SK-N-SH (cell line): Measurements from ENCODE around the gene HNRNPUL1. TPM values are rescaled to one million over a fixed set of nuclear protein-coding genes. Genes with fewer than 3 reads are reported as not detected.
A peak's percentile ranks its signal among the peaks of the same experiment; 100 is the strongest.

ENCODE experiments used
- CTCF ChIA-PET: fragments of 300-600, 350-600 bp; formaldehyde crosslinking; extraction: SDS; loops from one replicate; lab custom pipeline; 2021; lab: Yijun Ruan, JAX
- POLR2A ChIA-PET: fragments of 350-600 bp; sonication (Branson Sonifier 250); formaldehyde crosslinking; extraction: SDS; loops from one replicate; lab custom pipeline; 2020; ENCODE audit warnings: antibody characterized with exemption, inconsistent platforms; lab: Yijun Ruan, JAX
- DNase-seq: peaks from one replicate; pipeline ENCODE4 v3.0.0; 2012
- H2AFZ ChIP-seq: fragments of 200-600 bp; sonication (generic); 2 replicates; pipeline ENCODE4 v1.8.1; 2016; ENCODE audit warnings: antibody characterized with exemption, mild to moderate bottlenecking, low read depth
- H3F3A ChIP-seq: fragments of 200-600 bp; sonication (generic); replicated peaks from 2 replicates; pipeline ENCODE3; 2016; ENCODE audit warnings: antibody characterized with exemption, mild to moderate bottlenecking; ENCODE audit not compliant: insufficient read depth
- H3K27ac ChIP-seq, 2 experiments: fragments of 200-500 bp in 1 of 2; fragments of 200-600 bp in 1 of 2; sonication (Bioruptor generic) in 1 of 2; sonication (generic), shearing (Covaris generic) in 1 of 2; 2 replicates each; pipeline versions ENCODE4 v1.5.1 to v1.6.1; 2014 to 2016; ENCODE audit warnings: low read depth in 2 of 2, inconsistent platforms in 1 of 2, low read length in 1 of 2, mild to moderate bottlenecking in 1 of 2, mixed read lengths in 1 of 2
- H3K27me3 ChIP-seq: fragments of 200-600 bp; sonication (generic), shearing (Covaris generic); 2 replicates; pipeline ENCODE4 v1.6.1; 2016; ENCODE audit warnings: mixed run types; ENCODE audit not compliant: insufficient read depth
- H3K36me3 ChIP-seq, 2 experiments: fragments of 200-500 bp in 1 of 2; fragments of 200-600 bp in 1 of 2; sonication (Bioruptor generic) in 1 of 2; sonication (generic) in 1 of 2; replicated peaks in 1 of 2; 2 replicates each; pipeline versions ENCODE3 to v1.5.1; 2014 to 2016; ENCODE audit warnings: low read length in 1 of 2, mild to moderate bottlenecking in 1 of 2; ENCODE audit not compliant: insufficient read depth in 2 of 2, control insufficient read depth in 1 of 2
- H3K4me1 ChIP-seq, 2 experiments: fragments of 200-500 bp in 1 of 2; fragments of 200-600 bp in 1 of 2; sonication (Bioruptor generic) in 1 of 2; sonication (generic), shearing (Covaris generic) in 1 of 2; 2 replicates each; pipeline versions ENCODE4 v1.5.1 to v1.6.1; 2014 to 2016; ENCODE audit warnings: low read depth in 1 of 2, low read length in 1 of 2, mixed run types in 1 of 2; ENCODE audit not compliant: insufficient read depth in 2 of 2, control insufficient read depth in 1 of 2
- H3K4me2 ChIP-seq: fragments of 200-600 bp; sonication (generic), shearing (Covaris generic); 2 replicates; pipeline ENCODE4 v1.6.1; 2017; ENCODE audit warnings: mixed run types
- H3K4me3 ChIP-seq, 2 experiments: fragments of 200-500 bp in 1 of 2; fragments of 200-600 bp in 1 of 2; sonication (Bioruptor generic) in 1 of 2; sonication (generic), shearing (Covaris generic) in 1 of 2; 2 replicates each; pipeline versions ENCODE4 v1.5.1 to v1.8.1; 2014 to 2016; ENCODE audit warnings: low read depth in 2 of 2, inconsistent platforms in 1 of 2, low read length in 1 of 2, mild to moderate bottlenecking in 1 of 2, mixed read lengths in 1 of 2, moderate library complexity in 1 of 2
- H3K79me2 ChIP-seq: fragments of 200-600 bp; sonication (generic); 2 replicates; pipeline ENCODE4 v1.8.1; 2017; ENCODE audit warnings: mild to moderate bottlenecking; ENCODE audit not compliant: insufficient read depth
- H3K9ac ChIP-seq: fragments of 200-600 bp; sonication (generic); 2 replicates; pipeline ENCODE4 v1.6.1; 2017; ENCODE audit warnings: mixed run types
- H3K9me2 ChIP-seq: fragments of 200-600 bp; sonication (generic); 2 replicates; pipeline ENCODE4 v1.6.1; 2017; ENCODE audit warnings: mixed run types
- H3K9me3 ChIP-seq: fragments of 200-600 bp; sonication (generic); 2 replicates; pipeline ENCODE4 v1.6.1; 2017; ENCODE audit warnings: mixed run types, mild to moderate bottlenecking, moderate library complexity
- H4K20me1 ChIP-seq: fragments of 200-600 bp; sonication (generic); 2 replicates; pipeline ENCODE4 v1.6.1; 2017; ENCODE audit warnings: mild to moderate bottlenecking, mixed run types; ENCODE audit not compliant: insufficient read depth
- GATA2 ChIP-seq: sonication (generic); formaldehyde crosslinking; IDR thresholded peaks from 2 replicates; pipeline ENCODE4 v1.5.0; 2020; ENCODE audit warnings: mild to moderate bottlenecking, missing genetic modification reagents
- MAX ChIP-seq: IDR thresholded peaks from 2 replicates; pipeline ENCODE4 v1.4.0; 2012; ENCODE audit warnings: low read depth
- NRF1 ChIP-seq: IDR thresholded peaks from 2 replicates; pipeline ENCODE4 v1.6.1; 2012; ENCODE audit warnings: low read depth, mild to moderate bottlenecking, low read length
- PBX3 ChIP-seq: IDR thresholded peaks from 2 replicates; pipeline ENCODE4; 2012
- RAD21 ChIP-seq: IDR thresholded peaks from 2 replicates; pipeline ENCODE4 v1.6.1; 2012; ENCODE audit warnings: mild to moderate bottlenecking, low read length
- RCOR1 ChIP-seq: fragments of 150-350 bp; IDR thresholded peaks from 2 replicates; pipeline ENCODE4 v1.6.1; 2017; ENCODE audit warnings: antibody characterized with exemption, low read length
- REST ChIP-seq: IDR thresholded peaks from 2 replicates; pipeline ENCODE4 v1.6.1; 2012; ENCODE audit warnings: mild to moderate bottlenecking, low read depth, low read length, moderate library complexity
- RXRA ChIP-seq: IDR thresholded peaks from 2 replicates; pipeline ENCODE4 v1.4.0; 2012; ENCODE audit warnings: low read depth, mild to moderate bottlenecking, borderline replicate concordance
- SMC3 ChIP-seq: IDR thresholded peaks from 2 replicates; pipeline ENCODE4 v1.6.1; 2012; ENCODE audit warnings: low read depth, low read length, improper control_type of control experiment
- TAF1 ChIP-seq: IDR thresholded peaks from 2 replicates; pipeline ENCODE4 v1.6.1; 2012; ENCODE audit warnings: low read depth, mild to moderate bottlenecking, low read length, moderate library complexity, borderline replicate concordance
- USF2 ChIP-seq: fragments of 150-350 bp; IDR thresholded peaks from 2 replicates; pipeline ENCODE4 v1.6.1; 2017; ENCODE audit warnings: antibody characterized with exemption, low read length, low read depth, borderline replicate concordance
- YY1 ChIP-seq: IDR thresholded peaks from 2 replicates; pipeline ENCODE4 v1.4.0; 2012; ENCODE audit warnings: low read depth, mild to moderate bottlenecking
- WGBS: methylation state at CpG from one replicate; pipeline ENCODE4 v1.1.6; 2017; ENCODE audit warnings: low lambda C conversion rate; 5-methylcytosine and 5-hydroxymethylcytosine counted together
- polyA plus RNA-seq, 3 experiments: library from polyadenylated mRNA; depleted of rRNA; stranded (reverse); fragments of >200 nt; gene quantifications; 2 replicates each; pipeline ENCODE4 v1.2.3, GENCODE V29; 2012

The HNRNPUL1 gene
- polyA plus RNA-seq, 1 of the 3 experiments (the other 2 are of a cell fraction), result 41.5 TPM

- CTCF ChIA-PET, result interaction anchor here (0.7 to 1.4 kb wide), 3 partner anchors 21 to 700 kb away, joined by 3 to 5 read pairs (median 5); no protein-coding TSS in a partner anchor
- no peak overlapping the region for H3K4me2 ChIP-seq
Measured at GRCh38 chr19:41328842-41329225, 64.7 kb downstream of the HNRNPUL1 start.

More at GRCh38 chr19:41328842-41329225, 64.7 kb downstream of the HNRNPUL1 start:
- H3K36me3 ChIP-seq, result peaks cover 6 to 30% of the 10 kb centered on the region in 2 experiments
- no peaks in the 10 kb centered on the region for H3K9me2 ChIP-seq
- WGBS, result 92% methylated on average over 1 of the region's 1 CpG
- H3K9ac ChIP-seq, result no peak overlapping the region
- H3K9me3 ChIP-seq, result no peaks in the 10 kb centered on the region
- TF ChIP-seq GATA2 (CRISPR knock-in tag) (no peak), MAX (no peak), PBX3 (no peak), REST (no peak), YY1 (no peak), RXRA (no peak), SMC3 (no peak), TAF1 (no peak), NRF1 (no peak), USF2 (no peak), RAD21 (no peak), RCOR1 (no peak)
- TF ChIP-seq, all 33 proteins: peak for 0
- peaks cover 62% of the 10 kb centered on the region for H3K79me2 ChIP-seq
- H3K4me3 ChIP-seq, result no peak overlapping the region
- POLR2A ChIA-PET, result no interaction called here
- peaks cover 27 to 36% of the 10 kb centered on the region in 2 experiments for H3K4me1 ChIP-seq
- H4K20me1 ChIP-seq, result peaks cover 13% of the 10 kb centered on the region
- no peak overlapping the region for H2AFZ ChIP-seq
- no peaks in the 10 kb centered on the region for H3K27me3 ChIP-seq
- H3K27ac ChIP-seq, result peak overlapping the region in 1 of 2 experiments; percentile 100; a peak in 2 of 4 replicates
- DNase-seq, result no peak
- H3F3A ChIP-seq, result peaks cover 73% of the 10 kb centered on the region
